Hindlimb muscle (tissue), 1 donor: Measurements from ENCODE around the gene PEA15. TPM values are rescaled to one million over a fixed set of nuclear protein-coding genes. Genes with fewer than 3 reads are reported as not detected.
A peak's percentile ranks its signal among the peaks of the same experiment; 100 is the strongest.

Source experiments
- DNase-seq: peaks from one replicate; pipeline ENCODE4 v3.0.0-alpha.2; 2013
- polyA plus RNA-seq: library from polyadenylated mRNA; unstranded; fragments of 120-200 nt; gene quantifications from one replicate; pipeline ENCODE4 v1.2.1, GENCODE V29; 2013; ENCODE audit not compliant: insufficient read length

PEA15 gene
- polyA plus RNA-seq, 1 donor: 117 TPM

DNA sequence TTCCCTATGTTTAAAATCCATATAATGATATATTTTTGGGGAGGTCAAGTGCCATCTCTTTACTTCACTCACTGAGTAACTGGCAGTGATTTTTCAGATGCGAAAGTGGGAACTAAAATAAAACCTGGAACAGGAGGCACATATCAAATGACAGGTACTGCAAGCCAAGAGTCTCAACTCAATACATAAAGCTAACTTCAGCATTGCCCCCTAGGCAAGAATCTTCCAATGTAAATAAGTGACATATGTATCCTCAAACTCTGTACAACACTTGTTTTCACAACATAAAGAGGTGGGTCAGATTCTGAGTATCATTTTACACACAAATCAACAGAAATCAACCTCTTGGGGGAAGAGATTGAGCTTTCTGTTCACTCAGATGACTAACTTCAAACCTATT is 39.0 kb downstream of the PEA15 start:
- no peak for DNase-seq

DNA sequence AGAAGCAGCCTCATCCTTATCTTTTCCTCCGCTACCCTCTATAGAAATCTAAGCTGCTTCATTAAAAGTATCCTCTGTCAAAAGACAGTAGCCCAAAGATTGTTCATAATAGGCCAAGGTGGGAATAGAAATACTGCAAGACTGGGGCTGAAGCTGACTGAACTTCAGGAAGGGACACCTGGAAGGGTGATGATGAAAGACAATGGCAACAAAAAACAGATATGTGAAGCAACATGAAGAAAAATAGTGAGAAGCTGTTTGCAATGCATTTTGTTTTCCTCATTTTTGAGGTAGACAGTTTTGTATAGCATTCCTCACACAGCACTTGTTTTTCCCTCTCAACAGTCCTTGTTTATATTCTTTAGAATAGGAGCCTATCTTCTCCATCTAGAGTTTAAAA is 40.2 kb downstream of the PEA15 start:
- DNase-seq: no peak

DNA sequence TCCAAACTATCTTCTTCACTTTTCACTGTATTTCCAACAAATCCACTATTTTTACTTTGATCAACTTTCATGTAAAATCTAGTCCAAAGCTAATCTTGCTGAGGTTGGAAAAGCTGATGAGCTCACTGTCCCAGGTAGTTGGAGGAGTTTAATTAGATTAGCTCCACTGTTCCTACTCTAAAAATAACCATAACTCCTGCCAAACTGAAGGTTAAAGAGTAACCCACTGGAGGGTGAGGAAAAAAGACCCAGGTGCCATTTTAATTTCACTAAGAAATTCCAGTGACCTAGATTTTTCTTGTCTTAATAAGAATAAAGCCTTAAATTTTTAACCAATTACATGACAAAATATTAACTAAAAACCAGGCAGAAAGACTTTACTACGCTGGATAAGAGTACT is 41.9 kb downstream of the PEA15 start:
- no peak for DNase-seq

GRCh38 chr1:160251011-160251410 is 45.8 kb downstream of the PEA15 start:
- DNase-seq: peak; percentile 64

DNA sequence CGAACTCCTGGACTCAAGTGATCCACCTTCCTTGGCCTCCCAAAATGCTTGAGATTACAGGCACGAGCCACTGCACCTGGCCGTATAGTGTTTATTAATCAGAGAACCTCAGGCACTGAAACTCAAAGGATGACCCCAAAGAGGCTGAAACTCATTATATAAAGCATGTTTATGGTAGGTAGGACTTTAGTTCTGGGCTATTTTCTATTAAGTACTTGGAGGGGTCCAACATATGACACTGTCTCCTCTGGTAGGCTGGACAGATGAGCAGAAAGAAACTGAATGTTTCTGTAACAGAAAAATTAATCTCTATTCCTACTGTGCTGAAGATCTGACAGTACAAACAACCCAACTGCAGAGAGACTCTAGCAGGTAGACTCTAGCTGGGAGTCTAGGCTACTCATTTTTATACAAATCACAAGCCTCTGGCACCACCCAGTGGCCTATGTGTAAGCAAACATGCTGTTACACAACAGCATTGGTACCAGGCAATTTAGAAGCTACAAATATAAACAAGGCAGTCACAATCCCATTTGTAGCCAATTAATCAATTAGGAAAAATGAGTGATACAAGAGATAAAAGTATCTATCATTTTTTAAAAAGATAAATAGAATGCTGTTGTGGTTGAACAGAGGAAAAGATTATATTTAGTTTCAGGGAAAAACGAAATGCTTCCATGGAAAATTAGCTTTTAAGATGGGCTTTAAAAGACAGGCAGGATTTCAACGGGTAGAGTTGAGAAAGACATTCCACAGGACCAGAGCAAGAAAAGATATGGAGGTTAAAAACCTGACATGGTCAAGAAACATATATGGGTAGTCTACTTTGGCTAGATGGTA is 46.7 kb downstream of the PEA15 start:
- peak; percentile 66 for DNase-seq

DNA sequence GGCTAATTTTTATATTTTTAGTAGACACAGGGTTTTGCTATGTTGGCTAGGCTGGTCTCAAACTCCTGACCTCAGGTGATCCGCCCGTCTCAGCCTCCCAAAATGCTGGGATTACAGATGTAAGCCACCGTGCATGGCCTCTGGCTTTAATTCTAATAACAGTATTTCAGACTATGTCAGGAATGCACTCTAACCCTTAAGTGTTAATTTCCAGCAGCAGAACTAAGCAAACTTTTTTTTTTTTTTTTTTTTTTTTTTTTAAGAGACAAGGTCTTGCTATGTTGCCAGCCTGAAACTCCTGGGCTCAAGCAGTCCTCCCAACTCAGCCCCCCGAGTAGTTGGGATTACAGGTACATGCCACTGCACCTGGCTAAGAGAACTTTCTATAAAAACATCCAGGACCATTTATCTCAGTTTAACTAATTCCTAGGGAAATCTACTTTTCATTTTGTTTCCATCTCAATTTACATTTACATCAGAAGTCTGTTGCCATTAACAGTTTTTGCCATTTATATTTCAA is 50.7 kb downstream of the PEA15 start:
- DNase-seq: no peak

DNA sequence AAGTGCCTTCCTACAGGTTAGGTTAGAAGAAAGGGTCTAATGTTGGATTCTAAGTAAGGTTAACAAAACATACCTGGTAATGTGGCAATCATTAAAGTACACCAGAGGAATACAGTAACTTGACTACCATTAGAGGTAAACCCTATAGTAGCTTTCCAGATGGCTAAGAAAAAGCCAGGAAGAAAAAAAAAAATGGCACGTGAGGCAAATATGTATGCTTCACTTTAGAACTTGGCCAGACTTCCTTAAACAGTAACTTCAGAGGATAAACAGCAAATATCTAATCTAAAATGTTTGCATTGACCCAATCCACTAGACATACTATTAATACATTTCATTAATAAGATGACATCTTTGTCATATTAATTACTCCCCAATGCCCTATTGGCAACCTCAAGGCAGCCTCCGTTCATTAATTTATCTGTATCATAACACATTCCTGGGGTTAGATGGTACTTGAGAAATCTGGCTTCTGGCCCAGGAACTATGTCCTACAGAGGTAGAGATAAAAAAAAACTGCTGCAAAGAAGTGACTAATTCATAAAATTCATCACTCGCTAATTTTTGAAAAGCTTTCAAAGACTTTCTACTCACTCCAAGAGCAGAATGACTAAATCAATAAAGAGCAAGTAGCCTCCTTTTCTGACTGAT is 51.3 kb downstream of the PEA15 start:
- no peak for DNase-seq

- no peak for DNase-seq
These were observed 52.3 kb downstream of the PEA15 start for GRCh38 chr1:160257411-160258015.

DNA sequence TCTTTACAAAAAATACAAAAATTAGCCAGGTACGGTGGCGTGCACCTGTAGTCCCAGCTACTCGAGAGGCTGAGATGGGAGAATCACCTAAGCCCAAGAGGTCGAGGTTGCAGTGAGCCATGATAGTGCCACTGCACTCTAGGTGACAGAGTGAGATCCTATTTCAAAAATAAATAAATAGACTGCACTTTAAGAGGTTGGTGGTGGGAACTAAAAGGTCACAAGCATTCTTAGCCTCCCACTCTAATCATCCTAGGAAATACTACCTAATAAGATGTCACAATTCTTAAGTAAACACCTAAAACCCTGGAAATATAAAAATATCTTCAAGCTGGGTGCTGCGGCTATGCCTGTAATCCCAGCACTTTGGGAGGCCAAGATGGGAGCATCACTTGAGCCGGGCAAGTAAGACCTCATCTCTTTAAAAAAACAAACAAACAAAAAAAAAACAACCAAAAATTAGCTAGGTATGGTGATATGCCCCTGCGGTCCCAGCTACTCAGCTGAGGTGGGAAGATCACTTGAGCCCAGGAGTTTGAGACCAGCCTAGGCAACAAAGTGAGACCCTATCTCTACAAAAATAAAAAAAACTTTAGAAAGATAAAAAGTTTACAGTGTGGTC is 53.1 kb downstream of the PEA15 start:
- DNase-seq: no peak

GRCh38 chr1:160260406-160261382 is 55.5 kb downstream of the PEA15 start:
- peak; percentile 31 for DNase-seq

DNA sequence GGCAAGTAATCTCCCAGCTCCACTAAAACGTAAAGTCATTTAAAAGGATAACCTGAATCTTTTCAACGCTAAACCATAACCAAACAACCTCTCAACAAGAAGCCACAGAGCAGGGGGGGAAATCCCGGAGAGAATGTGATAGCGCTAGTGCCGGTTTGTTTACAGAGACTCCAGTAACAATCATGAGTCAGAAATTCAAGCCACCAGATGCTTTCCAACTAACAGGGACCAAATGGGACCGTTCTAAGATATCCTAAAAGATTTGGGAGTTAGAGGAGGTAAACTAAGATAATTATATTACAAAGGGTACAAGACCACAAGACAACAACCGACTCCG is 56.3 kb downstream of the PEA15 start:
- DNase-seq: peak; percentile 48

DNA sequence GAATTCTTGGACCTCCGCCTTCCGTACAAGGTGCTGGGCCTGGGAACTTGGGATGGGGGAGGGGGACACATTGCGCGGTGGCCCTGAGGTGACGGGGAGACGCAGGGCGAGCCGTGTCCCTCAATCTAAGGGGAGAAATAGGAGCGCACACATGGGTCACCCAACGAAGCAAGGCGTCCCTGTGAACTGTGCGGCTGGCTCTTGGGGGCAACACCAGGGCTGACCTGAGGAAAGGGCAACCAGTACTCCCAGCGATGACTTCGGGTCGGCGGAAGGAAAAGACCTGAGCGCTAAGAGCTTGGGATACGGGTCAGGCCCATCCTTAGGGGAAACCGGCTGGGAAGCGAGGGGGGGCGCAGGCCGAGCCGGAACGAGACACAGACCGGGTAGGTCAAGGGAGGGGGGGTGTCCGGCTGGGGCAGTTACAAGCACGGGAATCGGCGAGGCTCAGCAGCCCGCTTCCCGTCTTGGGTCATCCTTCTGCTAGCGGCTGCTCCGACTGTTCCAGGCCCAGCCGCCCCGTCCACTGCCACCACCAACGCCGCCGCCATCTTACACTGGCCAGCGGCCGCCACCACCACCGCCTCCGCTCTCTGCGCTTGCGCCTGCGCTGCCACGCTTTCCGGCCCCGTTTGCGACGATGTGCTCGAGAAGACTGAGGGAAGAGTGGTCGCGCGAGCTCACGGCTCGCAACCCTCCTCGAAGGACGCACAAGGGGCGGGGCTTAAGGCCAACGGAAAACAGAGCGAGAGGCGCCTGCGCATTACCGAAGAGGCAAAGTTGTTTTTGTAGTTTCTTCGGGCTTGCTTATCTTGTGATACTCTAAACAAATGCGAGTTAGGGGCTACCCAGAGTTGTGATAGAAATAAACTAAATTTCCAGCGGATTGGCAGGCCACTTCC is 57.0 kb downstream of the PEA15 start, which contains the start of gene DCAF8:
Gene DCAF8 (minus strand): TSS at position 657 of the 902 bp plus-strand sequence. CDS start 18,541 bp downstream, outside the sequence.
- DNase-seq: peak; percentile 99

- DNase-seq: no peak
These were observed 59.7 kb downstream of the PEA15 start for GRCh38 chr1:160264795-160265307.

Other genes starting within 250 kb of the PEA15 start
- gene PIGM, start 173.4 kb upstream of the PEA15 start, polyA plus RNA-seq: 5.0 TPM
- 0.46 TPM for gene KCNJ10, start 135.2 kb upstream of the PEA15 start, polyA plus RNA-seq
- gene KCNJ9, start 123.8 kb upstream of the PEA15 start, polyA plus RNA-seq: 0.09 TPM
- 21.6 TPM for gene IGSF8, start 106.8 kb upstream of the PEA15 start, polyA plus RNA-seq
- 87.0 TPM for gene ATP1A2, start 89.6 kb upstream of the PEA15 start, polyA plus RNA-seq
- gene ATP1A4, start 53.8 kb upstream of the PEA15 start, polyA plus RNA-seq: 4.0 TPM
- 912 TPM for gene CASQ1, start 14.8 kb upstream of the PEA15 start, polyA plus RNA-seq
- gene DCAF8, start 57.2 kb downstream of the PEA15 start, polyA plus RNA-seq: 115 TPM
- gene PEX19, start 79.7 kb downstream of the PEA15 start, polyA plus RNA-seq: 45.3 TPM
- gene COPA, start 137.9 kb downstream of the PEA15 start, polyA plus RNA-seq: 122 TPM
- gene NCSTN, start 138.0 kb downstream of the PEA15 start, polyA plus RNA-seq: 108 TPM
- gene NHLH1, start 161.7 kb downstream of the PEA15 start, polyA plus RNA-seq: 1.5 TPM
- gene VANGL2, start 195.2 kb downstream of the PEA15 start, polyA plus RNA-seq: 11.0 TPM